ENCODE measurements around the gene CCDC157.
"Not testable (repeated sequence)": the region's sequence is repeated elsewhere in the genome, so short reads cannot be mapped to it uniquely, and the experiment has no call there.

The CCDC157 gene

DNA sequence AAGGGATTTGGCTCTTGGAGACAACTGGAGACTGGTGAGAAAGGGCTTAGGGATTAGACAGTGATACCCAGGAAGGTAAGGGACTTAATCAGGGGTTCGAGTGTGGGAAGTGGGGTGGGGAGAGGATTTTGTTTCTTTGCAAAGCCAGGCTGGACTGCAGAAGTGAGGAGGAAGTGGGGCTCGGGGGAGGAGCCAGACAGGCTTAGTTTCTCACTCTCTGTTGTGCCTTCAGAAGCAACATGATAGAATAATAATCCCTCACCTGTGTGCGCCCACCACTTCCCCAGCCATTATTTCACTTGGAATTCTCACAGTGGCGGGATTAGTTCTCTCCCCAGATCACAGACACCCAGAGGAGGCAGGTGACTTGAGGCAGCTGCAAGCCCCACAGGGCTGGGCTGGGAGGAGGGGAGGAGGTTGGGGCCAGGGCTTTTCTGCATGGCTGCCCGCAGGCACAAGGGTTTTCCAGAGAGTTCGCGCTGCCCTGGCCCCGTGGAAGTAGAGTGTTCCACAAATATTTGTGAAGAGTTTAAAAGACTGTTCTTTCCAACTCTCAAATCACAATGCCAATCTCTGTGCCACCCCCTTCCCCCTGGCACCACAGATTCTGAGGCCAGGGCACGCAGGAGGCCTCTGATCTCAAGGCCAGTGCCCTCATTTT, 36.0 kb downstream of the CCDC157 start:
- no peak for DNase-seq

DNA sequence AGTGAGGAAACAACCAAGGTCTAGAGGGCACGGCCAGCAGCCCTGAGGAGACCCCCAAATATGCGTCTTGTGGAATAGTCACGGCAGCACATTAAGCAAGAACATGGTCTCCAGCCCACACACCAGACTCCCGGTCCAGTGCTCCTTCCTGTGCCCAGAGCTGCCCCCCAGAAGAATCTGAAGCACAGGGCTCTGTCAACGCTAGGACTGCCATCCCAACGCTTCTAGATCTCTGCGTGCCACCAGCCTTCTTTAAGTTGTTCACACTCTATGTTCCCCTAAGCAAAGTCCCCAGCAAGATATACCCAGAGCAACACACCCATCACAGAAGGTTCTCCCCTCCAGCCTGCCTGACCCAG, 36.5 kb downstream of the CCDC157 start:
- DNase-seq: no peak

DNA sequence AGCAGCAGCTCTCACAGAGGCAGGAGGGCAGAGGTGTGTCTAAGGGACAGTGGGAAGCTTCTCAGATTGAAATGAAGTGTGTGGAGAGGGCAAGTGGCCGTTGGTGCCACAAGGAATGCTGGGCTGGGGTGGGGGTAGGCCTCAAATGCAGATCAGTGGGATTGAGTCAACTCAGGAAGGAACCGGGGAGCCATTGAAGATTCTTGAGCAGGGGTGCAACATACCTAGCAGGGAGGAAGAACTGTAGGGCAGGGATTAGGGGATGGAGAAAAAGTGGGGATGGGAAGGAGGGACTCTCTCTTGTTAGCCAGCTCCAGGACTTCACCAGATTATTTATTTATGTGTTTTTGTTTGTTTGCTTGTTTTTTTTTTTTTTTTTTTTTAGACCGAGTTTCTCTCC, 37.1 kb downstream of the CCDC157 start:
- DNase-seq: no peak

DNA sequence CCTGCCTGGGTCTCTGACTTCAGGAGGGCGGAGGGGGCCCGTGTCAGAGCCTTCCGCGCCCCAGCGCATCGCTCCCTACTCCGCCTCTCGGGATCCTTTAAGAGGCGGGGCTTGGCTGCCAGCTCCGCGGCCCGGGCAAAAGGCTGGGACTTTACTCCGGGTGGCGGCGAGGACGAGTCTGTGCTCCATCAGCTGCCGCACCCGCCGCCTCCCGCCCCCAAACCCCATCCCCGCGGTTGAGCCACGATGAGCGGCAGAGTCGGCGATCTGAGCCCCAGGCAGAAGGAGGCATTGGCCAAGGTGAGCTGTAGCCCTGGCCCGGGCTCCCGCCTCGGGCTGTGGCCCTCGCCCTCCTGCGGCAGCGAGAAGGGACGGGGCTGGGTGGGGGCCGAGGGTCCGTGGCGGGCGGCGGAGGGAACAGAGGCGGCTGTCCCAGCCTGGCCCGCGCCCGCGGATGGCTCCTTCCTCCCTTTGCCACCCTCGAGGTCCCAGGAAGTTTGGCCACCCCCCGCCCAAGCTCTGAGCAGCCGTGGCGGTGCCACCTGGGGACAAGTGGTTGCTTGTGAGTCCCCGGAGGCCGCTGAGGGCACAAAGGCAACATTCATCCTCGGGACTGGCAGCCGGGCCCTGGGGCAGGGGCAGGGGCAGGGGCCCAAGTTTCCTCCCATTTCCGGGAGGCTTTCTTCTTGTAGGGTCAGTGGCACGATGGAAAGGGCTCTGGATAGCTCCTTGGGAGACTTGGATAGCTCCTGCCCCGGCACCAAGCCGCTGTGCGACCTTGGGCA, 40.3 kb downstream of the CCDC157 start, which contains the start of gene SEC14L2:
TSS of gene SEC14L2 (plus strand) at position 148 of the 785 bp plus-strand sequence. CDS start at position 247, 99 bp downstream.
- DNase-seq: peak; percentile 61 to 63

DNA sequence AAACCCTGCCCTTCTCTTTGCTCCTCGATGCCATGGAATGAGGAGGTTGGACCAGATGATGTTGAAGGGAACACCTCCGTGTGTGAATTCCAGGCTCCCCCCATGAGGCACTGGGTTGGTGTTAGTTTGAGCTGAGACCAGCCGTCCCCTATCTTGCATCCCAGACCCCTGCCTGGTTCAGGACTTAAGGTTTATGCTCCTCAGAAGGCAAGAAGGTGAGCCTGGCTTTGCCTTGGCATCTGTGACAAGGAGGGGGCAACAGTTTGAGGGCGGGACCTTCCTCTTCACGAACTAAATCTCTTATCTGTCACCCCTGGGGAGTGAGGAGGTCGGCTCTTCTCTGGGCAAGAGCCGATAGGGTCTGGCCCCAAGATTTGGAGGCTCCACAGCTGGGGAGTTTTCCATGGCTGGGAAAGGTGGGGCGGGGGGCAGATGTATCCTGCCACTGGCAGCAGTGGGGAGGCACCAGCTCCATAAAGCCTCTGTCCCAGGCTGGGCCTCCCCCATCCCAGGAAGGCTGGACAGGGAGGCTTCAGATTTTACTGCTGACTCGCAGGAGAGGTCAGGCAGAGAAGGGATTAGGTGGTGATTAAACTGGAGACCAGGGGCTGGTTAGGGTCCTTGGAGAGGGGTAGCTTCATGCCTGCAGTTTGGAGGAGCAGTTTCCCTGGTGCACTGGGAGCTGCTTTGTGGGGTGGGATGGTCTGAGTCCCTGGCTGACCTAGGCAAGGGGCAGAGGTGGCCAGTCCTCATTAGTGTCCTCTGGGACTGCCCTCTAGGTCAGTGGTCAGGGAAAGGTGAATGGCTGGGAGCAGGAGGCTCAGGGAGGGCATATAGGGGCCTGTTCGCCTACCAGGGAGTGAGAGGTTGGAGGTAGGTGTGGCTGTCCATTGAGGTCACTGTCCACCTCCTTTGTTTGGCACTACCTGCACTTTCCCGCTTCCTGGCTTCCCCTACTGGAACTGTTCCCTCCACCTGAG, 41.1 kb downstream of the CCDC157 start:
- DNase-seq: no peak

DNA sequence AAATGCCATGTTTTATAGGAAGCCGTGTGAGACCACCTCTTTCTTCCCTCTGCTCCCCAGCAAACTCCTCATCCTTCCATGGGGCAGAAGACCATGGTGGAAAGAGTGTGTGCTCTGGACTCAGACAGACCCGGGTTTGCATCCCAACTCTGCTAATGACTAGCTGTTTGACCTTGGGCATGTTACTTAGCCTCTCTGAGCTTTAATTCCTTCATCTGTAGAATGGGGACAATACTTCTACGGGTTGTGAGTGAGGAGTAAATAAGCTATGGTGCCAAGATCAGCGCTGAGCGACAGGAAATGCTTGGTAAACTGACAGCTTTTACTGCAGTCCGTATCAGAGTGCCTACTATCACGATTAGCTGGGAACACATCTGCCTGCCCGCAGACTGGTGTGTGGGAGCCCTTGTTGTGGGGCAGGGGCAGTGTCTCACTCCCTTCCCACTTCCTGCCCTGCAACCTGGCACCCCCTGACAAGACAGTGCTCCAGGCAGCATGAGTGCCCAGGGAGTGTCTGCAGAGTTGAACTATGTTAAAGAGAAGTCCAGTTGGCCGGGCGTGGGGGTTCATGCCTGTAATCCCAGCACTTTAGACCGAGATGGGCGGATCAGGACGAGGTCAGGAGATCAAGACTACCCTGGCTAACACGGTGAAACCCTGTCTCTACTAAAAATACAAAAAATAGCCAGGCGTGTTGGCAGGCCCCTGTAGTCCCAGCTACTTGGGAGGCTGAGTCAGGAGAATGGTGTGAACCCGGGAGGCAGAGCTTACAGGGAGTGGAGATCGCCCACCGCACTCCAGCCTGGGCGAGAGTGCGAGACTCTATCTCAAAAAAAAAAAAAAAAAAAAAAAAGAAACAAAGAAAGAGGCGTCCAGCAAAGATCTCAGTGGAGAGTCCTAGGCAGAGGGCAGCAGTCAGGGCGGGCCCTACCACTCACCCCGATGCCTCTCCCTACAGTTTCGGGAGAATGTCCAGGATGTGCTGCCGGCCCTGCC, 42.2 kb downstream of the CCDC157 start:
- DNase-seq: no peak

DNA sequence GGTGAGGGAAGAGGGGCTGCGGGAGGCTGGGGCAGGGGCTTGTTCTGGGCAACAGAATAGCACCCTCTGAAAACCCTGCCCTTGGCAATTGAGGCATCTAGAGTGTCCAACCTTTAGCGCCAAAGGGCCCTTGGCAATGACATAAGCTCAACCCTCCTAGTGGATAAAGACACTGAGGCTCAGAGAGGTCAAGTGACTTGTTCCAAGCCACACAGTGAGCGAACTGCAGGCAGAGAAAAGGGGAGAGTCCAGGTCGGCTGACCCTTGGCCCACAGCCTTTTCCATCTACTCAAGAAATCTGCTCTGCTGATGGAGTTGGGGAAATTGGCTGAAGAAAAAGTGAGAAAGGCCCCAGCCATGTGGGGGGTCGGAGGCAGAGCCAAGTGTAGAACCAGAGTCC, 42.9 kb downstream of the CCDC157 start:
- DNase-seq: no peak

DNA sequence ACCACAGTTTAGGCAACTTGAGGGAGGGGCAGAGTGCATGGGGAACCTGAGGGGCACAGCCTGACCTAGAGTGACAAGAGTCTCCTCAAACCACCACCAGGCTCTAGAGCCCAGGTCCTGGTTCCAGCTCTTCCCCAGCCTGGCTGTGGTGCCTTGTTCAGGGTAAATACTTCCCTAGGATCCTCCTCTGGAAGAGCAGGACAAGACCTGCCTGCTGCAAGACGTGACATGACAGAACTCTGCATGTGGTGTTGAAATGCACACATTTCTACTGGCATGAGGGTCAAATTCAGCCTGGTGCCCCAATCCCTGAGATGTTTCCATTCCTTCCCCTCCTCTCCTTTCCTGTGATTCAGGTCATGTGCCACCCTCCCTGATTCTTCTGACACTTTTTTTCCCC, 43.4 kb downstream of the CCDC157 start:
- no peak for DNase-seq

DNA sequence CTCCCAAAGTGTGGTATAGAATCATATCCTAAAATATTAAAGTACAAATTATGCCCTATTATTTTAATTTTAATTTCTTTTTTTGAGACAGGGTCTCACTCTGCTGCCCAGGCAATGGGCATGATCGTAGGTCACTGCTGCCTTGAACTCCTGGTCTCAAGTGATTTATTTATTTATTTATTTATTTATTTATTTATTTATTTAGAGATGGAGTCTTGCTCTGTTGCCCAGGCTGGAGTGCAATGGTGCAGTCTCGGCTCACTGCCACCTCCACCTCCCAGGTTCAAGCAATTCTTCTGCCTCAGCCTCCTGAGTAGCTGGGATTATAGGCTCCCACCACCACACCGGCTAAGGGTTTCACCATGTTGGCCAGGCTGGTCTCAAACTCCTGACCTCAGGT, 44.2 kb downstream of the CCDC157 start:
- not testable (repeated sequence) for DNase-seq

DNA sequence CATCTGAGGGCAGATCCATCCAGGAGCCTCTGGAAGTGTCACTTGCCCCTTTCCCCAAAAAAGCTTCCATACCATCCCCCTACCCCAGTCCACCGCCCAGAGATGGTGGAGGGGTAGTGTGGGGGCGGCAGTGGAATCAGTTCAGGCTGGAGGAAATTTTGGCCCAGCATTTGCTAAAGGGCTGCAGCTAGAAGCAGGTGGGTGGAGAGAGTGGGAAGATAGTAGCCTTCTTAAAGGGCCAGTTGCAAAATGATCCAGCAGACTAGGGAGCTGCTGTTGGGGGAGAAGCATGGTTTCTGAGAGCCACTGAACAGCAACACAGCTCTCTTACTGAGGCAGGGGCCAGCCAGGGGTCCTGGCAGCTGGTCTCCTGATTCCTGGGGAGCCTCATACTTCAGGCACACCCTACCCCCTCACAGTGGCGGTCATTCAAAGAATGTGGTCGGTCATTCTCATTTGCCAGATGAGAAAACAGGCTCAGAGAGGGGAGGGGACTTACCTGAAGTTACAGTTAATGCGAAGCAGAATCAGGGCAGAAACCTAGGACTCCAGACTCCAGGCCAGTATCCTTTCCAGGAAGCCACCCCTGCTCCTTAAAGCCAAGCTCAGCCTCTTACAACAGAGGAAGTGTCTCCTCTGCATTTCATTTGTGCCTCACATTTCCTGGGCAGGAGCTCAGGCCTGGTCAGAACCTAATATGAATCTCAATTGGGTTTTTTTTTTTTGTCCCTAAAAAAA, 45.4 kb downstream of the CCDC157 start:
- DNase-seq: no peak

DNA sequence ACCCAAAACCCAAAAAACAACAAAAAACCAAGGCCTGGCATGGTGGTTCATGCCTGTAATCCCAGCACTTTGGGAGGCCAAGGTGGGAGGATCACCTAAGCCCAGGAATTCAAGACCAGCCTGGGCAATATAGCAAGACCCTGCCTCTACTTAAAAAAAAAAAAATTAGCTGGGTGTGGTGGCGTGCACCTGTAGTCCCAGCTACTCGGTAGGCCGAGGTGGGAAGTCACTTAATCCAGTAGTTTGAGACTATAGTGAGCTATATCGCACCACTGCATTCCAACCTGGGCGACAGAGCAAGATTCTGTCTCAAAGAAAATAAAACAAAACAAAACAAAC, 45.9 kb downstream of the CCDC157 start:
- DNase-seq: not testable (repeated sequence)

DNA sequence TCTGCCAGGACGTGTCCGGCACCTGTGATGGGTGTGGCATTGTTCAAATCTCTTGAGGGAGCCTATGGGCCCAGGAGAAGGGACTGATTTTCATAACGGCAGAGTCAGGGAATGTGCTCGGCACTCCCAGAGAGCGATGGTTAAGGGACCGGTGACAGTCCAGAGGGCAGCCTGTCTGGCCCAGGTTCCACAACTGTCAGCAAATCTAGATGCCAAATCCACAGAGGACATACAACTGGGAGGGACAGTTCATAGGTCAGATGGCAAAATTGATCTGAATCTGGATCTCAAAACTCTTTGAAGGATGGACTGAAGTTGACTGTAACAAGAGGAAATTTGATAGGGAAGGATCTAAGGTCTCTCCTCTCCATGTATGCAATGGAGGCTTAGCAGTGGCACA, 47.5 kb downstream of the CCDC157 start:
- no peak for DNase-seq

DNA sequence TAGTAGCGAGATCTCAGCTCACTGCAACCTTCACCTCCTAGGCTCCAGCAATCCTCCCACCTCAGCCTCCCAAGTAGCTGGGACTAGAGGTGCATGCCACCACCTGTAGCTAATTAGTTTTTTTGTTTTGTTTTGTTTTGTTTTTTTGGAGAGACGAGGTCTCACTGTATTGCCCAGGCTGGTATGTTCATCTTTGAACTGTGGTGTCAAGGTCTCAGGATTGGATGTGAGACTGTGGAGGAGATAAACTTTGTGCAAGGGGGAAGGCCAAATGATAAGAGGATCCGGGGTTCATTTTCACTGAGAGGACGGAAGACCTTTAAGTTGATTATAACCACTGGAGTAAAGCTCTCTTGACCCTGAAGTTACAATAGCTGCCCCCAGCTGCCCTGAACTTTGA, 48.9 kb downstream of the CCDC157 start:
- no peak for DNase-seq

DNA sequence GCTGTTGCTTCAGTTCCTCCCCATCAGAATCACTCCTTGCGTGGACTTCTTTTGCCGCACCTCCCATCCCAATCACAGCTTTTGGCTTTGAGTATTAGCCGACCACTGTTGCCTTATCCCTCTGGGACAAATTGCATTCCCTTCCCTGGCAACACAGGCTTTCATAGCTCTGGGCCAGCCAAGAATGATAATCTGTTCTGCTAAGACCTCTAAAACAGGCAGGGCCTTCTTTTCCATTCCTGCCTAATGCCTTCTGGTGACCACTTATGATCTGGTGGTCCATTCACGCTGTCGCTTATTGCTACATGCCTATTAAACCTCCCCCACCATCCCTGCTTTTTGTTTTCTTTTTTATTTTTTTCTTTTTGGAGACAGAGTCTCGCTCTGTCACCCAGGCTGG, 49.6 kb downstream of the CCDC157 start:
- DNase-seq: no peak

DNA sequence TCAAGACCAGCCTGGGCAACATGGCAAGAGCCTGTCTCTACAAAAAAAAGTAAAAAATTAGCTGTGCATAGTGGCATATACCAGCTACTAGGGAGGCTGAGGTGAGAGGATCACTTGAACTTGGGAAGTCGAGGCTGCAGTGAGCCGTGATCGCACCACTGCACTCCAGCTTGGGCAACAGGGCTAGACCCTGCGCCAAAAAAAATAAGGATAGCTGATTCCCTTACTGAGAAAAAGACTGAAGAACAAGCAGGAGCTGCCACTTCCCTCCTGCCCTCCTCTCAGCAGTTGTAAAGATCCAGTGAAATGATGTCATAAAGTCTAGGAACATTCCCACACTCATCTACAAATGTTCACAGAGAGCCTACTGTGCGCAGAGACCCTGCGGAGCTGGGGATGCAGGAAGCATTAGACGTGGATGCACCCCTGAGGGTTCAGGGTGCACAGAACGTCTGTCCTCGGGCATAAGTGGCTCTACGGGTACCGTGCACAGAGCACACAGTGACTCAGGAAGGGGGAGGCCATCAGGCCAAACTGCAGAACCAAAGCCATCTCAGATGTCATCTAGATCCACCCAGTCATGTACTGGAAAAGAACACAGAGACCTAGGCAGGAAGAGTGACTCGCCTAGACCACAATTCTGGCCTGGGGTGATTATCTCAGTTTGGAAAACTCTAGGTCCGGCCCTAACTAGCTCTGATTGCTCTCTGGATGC, 51.7 kb downstream of the CCDC157 start:
- no peak for DNase-seq

DNA sequence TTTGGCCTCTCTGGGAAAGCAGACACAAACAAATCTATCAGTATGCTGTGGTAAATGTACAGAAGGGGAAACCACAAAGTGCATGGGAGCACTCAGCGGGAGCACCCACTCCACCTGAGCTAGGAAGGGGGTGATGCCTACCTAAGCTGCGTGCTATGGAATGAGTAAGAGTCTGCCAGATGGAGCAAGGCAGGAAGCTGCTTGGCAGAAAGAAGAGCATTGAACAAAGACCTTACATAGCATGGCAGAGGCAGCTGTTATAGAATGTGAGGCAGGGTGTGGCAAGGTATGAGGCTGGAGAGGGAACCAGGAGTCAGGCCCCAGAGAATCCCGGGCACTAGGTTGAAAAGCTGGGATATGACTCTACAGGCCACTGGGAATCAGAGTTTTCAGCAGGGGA, 55.0 kb downstream of the CCDC157 start:
- no peak for DNase-seq

DNA sequence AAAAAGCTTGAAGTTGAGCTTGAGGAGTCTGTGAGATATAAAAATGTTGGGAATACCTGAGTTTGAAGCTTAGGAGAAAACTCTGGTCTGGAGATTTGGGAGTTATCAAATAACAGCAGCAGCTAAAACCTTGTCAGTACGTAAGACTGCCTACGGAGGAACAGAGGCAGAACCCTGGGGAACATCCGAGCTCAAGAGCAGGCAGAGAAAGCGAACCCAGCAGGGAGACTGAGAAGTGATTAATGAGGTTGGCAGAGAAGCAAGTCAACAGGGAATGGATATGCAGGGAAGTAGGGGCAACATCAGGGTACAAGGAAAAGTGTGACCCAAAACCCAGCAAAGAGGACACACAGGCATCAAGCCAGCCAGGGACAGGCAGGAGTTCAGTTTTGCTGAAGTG, 56.2 kb downstream of the CCDC157 start:
- DNase-seq: no peak

DNA sequence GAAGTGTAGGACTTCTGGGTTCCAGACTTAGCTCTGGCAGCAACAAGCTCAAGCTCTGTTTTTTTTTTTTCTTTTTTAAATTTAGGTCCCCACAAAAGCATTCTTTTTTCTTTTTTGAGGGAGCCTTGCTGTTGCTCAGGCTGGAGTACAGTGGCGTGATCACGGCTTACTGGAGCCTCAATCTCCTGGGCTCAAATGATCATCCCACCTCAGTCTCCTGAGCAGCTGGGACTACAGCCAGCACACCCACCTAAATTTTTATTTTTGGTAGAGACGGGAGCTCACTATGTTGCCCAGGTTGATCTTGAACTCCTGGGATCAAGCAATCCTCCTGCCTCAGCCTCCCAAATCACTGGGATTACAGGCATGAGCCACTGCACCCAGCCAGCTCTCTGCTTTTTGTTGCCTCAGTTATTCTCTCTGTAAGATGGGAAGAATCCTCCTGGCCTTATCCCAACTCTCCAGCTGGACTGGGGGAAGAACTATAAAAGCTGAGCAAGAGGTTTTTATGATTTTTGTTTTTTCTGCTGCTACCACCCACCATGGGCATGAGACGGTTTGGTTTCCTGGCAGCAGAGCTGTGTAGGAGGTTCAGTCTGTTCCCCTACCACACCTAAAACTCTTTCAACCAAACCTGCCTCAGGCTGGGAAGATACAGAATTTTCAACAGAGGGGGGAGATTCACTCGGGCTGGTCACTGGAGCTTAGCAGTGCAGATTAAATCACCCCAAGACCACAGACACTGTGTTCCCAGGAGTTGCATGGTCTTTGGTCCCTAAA, 57.1 kb downstream of the CCDC157 start:
- no peak for DNase-seq

DNA sequence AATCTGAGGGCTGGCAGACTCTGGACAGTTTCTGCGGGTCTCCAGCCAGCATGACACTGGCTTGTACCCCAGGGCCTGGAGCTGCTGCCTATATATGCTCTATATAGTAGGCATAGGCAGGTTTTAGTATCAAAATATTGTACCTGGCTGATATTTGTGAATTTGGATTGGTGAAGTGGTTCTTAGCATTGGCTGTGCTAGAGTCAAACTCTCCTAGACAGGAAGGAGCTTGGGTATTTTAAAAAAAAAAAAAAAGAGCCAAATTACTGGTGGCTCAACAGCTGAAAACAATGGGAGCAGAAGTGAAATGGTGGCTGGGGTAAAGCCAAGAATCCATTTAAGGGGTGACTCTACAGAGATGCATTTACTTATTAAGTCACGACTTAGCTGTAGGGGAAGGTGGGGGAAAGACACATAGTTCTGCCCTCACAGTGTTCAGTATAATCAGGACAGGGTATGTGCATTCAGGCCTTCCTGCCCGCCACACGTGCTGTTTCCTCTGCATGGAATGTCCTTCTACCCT, 57.8 kb downstream of the CCDC157 start:
- no peak for DNase-seq

DNA sequence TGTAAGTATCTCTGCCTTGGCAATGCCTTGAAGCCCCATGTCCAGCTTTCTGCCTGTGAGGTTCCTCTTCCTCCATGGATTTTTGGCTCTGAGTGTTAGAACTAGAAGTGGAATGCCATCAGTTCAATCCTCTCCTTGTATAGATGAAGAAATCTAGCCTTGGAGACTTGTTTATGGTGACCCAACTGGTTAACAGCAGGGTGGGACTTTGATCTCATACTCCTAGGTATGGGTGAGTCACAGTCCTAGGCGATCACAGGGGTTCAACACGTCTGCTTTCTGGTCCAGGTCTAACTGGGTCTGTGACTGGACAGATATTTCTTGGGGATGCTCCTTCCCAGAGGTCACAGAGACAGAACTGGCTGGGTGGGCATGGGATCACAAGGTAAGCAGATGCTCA, 59.6 kb downstream of the CCDC157 start:
- no peak for DNase-seq
